Measurements from ENCODE around the gene QSOX2.

DNA sequence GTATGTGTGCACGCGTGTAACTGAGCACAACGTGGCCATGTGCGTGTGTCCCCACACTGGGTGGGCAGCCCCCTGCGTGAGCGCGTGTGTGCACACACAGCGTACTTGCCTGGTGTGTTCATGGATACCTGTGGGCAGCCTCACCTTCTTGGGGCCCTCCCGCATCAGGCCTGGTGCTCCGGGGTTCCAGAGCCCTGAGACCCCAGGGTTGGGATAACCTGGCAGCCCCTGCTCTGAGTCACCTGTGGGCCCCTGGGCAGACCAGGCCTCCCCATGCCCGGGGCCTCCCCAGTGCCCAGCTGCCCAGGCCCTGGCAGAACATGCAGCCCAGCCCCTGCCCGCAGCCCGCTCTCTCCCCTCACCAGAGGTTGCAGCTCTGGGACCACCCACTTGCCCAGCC lies 65.9 kb downstream of the QSOX2 start:
- no peak for TF ChIP-seq POLR2A (IDR thresholded peaks at IDR 0.05; ENCODE audit: low read length)
- no peak for TF ChIP-seq GATA1 (IDR thresholded peaks at IDR 0.05; ENCODE audit: low read depth, low read length)
